NT2/D1 (cell line): Measurements from ENCODE around the gene SPRR1A.

ENCODE experiments used
- DNase-seq: peaks from one replicate; pipeline ENCODE4 v3.0.0-alpha.2; 2011; ENCODE audit warnings: low read depth, low spot score
- H3K27me3 ChIP-seq: 2 replicates; pipeline ENCODE4 v1.6.0; 2011; ENCODE audit warnings: mild to moderate bottlenecking; ENCODE audit not compliant: insufficient read length, insufficient read depth
- H3K36me3 ChIP-seq: 2 replicates; pipeline ENCODE4 v1.6.1; 2011; ENCODE audit warnings: mild to moderate bottlenecking, low read length, mixed read lengths; ENCODE audit not compliant: insufficient read depth, insufficient read length
- H3K4me1 ChIP-seq: 2 replicates; pipeline ENCODE4 v1.5.1; 2011; ENCODE audit not compliant: insufficient read depth, insufficient read length
- H3K4me3 ChIP-seq: 2 replicates; pipeline ENCODE4 v1.5.1; 2011; ENCODE audit warnings: low read depth; ENCODE audit not compliant: insufficient read length
- H3K9ac ChIP-seq: 2 replicates; pipeline ENCODE4 v1.6.0; 2011; ENCODE audit warnings: low read depth; ENCODE audit not compliant: insufficient read length
- H3K9me3 ChIP-seq: 2 replicates; pipeline ENCODE4 v1.5.1; 2011; ENCODE audit warnings: mild to moderate bottlenecking, low read length; ENCODE audit not compliant: insufficient read depth
- SUZ12 ChIP-seq: IDR thresholded peaks from 2 replicates; pipeline ENCODE4 v1.6.1; 2011; ENCODE audit not compliant: insufficient read length, insufficient read depth; ENCODE audit errors: extremely low read depth
- YY1 ChIP-seq: IDR thresholded peaks from 2 replicates; pipeline ENCODE4 v1.6.1; 2011; ENCODE audit not compliant: insufficient read length, insufficient read depth
- ZNF274 ChIP-seq: IDR thresholded peaks from 2 replicates; pipeline ENCODE4 v1.6.1; 2011; ENCODE audit warnings: mild to moderate bottlenecking, low read depth, low read length

The SPRR1A gene, protein sequence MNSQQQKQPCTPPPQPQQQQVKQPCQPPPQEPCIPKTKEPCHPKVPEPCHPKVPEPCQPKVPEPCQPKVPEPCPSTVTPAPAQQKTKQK

GRCh38 chr1:152983743-152984142 is at the start of gene SPRR1A:
Gene SPRR1A (plus strand): TSS chr1:152984081. CDS start chr1:152985231, 1,150 bp downstream.
- DNase-seq: no peak
- no peaks in the 10 kb centered on the region for H3K36me3 ChIP-seq
- no peaks in the 10 kb centered on the region for H3K9me3 ChIP-seq
- H3K4me1 ChIP-seq: no peaks in the 10 kb centered on the region
- TF ChIP-seq SUZ12 (no peak), ZNF274 (no peak), YY1 (no peak)
- no peaks in the 10 kb centered on the region for H3K27me3 ChIP-seq
- no peak within 1 kb of the TSS for H3K9ac ChIP-seq
- no peak within 1 kb of the TSS for H3K4me3 ChIP-seq

GRCh38 chr1:152940614-152941013 is 43.3 kb upstream of the SPRR1A start:
- Histone ChIP-seq H3K9ac (no peak overlapping the region), H3K9me3 (no peaks in the 10 kb centered on the region), H3K4me3 (no peak overlapping the region), H3K27me3 (peaks cover 2% of the 10 kb centered on the region), H3K36me3 (no peaks in the 10 kb centered on the region), H3K4me1 (no peaks in the 10 kb centered on the region)
- TF ChIP-seq ZNF274 (no peak), SUZ12 (no peak), YY1 (no peak)
- DNase-seq: no peak

DNA sequence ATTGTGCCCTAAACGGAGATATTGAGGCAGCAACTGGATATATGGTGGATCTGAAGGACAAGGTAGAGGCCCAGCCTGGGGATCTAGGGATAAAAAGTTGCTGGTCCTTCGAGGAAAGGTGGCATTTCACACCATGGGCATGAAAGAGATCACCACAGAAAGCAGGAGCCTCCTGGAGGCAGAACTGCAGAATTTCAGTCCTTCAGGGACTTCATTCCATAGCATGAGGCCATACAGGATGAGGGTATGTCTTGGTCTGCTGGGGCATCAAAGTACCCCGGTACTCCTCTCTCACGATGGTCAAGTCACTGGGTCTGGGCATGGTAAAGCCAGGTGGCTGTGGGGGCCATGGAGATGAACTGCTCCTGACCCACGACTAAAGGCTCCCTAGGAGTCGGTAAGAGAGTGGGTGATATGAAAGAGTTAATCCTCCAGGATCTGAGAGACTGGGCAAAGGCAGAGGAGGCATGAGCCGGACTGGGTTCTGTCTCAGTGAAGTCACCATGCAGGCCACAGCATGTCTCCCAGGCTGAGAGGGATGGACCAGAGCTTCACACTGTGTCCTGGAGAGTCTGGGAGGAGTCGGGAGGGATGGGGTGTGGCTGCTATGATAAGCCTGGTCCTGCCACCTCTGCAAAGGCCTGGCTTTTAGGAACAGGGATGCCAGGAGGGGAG is 42.7 kb upstream of the SPRR1A start:
- Histone ChIP-seq H3K27me3 (peaks cover 2% of the 10 kb centered on the region), H3K4me1 (no peaks in the 10 kb centered on the region), H3K9me3 (no peaks in the 10 kb centered on the region), H3K36me3 (no peaks in the 10 kb centered on the region), H3K9ac (no peak overlapping the region), H3K4me3 (no peak overlapping the region)
- TF ChIP-seq SUZ12 (no peak), YY1 (no peak), ZNF274 (no peak)
- no peak for DNase-seq

- TF ChIP-seq SUZ12 (no peak), YY1 (no peak), ZNF274 (no peak)
- Histone ChIP-seq H3K36me3 (no peaks in the 10 kb centered on the region), H3K27me3 (peaks cover 2% of the 10 kb centered on the region), H3K9me3 (no peaks in the 10 kb centered on the region), H3K9ac (no peak overlapping the region), H3K4me1 (no peaks in the 10 kb centered on the region), H3K4me3 (no peak overlapping the region)
- no peak for DNase-seq
These were observed 41.7 kb upstream of the SPRR1A start for GRCh38 chr1:152942161-152942560.

DNA sequence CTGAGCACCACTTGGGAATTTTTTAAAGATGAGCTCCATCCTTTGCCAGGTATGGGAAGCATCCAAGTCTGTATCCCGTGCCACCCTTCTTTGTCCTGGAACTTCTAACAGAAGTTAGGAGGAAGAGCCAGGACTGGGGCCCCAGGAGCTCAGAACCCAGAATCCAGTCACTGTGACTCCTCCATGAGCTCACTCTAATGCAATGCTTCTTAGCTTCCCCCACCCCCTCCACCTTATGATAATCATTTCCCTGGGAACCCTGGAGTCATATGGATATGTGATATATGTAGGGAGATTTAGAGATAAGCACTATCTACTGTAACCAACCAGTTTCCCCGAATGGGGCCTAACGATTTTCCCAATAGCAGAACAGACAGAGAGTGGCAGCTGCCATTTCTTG is 37.6 kb upstream of the SPRR1A start:
- no peaks in the 10 kb centered on the region for H3K27me3 ChIP-seq
- no peak for DNase-seq
- no peaks in the 10 kb centered on the region for H3K9me3 ChIP-seq
- H3K4me3 ChIP-seq: no peak overlapping the region
- TF ChIP-seq ZNF274 (no peak), YY1 (no peak), SUZ12 (no peak)
- H3K36me3 ChIP-seq: no peaks in the 10 kb centered on the region
- no peak overlapping the region for H3K9ac ChIP-seq
- no peaks in the 10 kb centered on the region for H3K4me1 ChIP-seq

DNA sequence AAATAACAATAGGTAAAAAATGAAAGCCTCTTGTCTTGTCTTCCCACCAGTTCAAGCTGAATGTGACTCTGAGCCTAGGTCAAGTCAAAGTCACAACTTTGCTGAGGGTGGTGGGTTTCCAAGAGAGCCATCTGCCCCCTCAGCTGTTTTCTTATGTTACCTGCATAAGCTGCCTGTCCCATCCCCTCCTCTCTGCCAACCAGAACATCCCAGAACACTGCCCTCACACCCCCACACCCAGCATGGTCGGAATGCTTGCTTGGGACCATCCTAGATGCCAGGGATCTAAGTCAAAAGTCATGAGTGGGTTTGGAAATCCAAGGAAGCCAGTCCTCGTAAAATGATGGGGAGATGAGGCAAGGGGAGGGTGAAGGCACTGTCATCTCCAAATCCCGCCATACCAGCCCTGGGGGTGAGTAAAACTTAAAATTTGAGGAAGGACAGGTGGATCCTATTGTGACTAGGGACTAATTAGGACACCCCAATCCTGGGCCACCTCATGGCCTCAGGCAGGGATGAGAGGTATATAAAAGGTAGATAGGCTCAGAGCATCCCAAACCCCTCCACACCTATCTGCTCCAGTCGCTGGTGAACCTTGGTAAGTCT is 37.1 kb upstream of the SPRR1A start, which contains the start of gene SPRR5:
Gene SPRR5, plus strand, starts transcription at position 556 of the 606 bp plus-strand sequence. CDS start 1,349 bp downstream, outside the sequence.
- Histone ChIP-seq H3K4me3 (no peak within 1 kb of the TSS), H3K27me3 (no peaks in the 10 kb centered on the region), H3K36me3 (no peaks in the 10 kb centered on the region), H3K4me1 (peaks cover 1% of the 10 kb centered on the region), H3K9ac (no peak within 1 kb of the TSS), H3K9me3 (no peaks in the 10 kb centered on the region)
- TF ChIP-seq YY1 (no peak), ZNF274 (no peak), SUZ12 (no peak)
- no peak for DNase-seq

- H3K27me3 ChIP-seq: no peaks in the 10 kb centered on the region
- H3K9me3 ChIP-seq: no peaks in the 10 kb centered on the region
- TF ChIP-seq ZNF274: no peak
- no peak for TF ChIP-seq YY1
- TF ChIP-seq SUZ12: no peak
These were observed 32.2 kb upstream of the SPRR1A start for GRCh38 chr1:152951711-152952110.

DNA sequence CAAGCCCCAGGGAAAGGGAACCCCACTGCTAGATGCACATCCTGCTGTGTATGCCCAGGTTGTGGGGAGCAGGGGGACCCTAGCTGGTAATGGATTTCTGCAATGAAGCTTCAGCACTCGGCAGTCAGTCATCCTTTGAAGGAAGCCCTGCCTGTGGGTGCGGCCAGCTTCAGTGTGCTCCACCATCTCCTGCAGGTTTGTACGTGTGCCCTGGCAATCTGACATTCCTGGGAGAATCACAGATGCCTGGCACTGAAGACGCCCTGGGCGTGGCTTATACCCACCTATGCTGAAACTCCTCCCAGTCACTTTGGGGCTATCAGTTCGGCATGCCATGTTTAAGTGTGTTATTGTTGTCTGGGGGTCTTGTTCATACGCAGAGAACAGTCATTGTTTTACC is 30.1 kb upstream of the SPRR1A start:
- peaks cover 2% of the 10 kb centered on the region for H3K4me1 ChIP-seq
- H3K36me3 ChIP-seq: no peaks in the 10 kb centered on the region
- no peak overlapping the region for H3K9ac ChIP-seq
- no peak overlapping the region for H3K4me3 ChIP-seq
- H3K9me3 ChIP-seq: no peaks in the 10 kb centered on the region
- TF ChIP-seq ZNF274: no peak
- TF ChIP-seq YY1: no peak
- no peak for TF ChIP-seq SUZ12
- DNase-seq: no peak
- no peaks in the 10 kb centered on the region for H3K27me3 ChIP-seq

More at GRCh38 chr1:152951711-152952110, 32.2 kb upstream of the SPRR1A start:
- DNase-seq: no peak
- Histone ChIP-seq H3K9ac (no peak overlapping the region), H3K4me3 (no peak overlapping the region), H3K4me1 (peaks cover 2% of the 10 kb centered on the region), H3K36me3 (no peaks in the 10 kb centered on the region)
